Hematopoietic multipotent progenitor cell treated with erythropoietin and hydrocortisone succinate and interleukin-3 and kit ligand, for 8 days (in vitro differentiated cells): ENCODE results near the gene CHMP1A.
A peak's percentile ranks its signal among the peaks of the same experiment; 100 is the strongest.

Experiments used
- DNase-seq: peaks from one replicate; pipeline ENCODE4 v3.0.0-alpha.2; 2015

Gene CHMP1A

DNA sequence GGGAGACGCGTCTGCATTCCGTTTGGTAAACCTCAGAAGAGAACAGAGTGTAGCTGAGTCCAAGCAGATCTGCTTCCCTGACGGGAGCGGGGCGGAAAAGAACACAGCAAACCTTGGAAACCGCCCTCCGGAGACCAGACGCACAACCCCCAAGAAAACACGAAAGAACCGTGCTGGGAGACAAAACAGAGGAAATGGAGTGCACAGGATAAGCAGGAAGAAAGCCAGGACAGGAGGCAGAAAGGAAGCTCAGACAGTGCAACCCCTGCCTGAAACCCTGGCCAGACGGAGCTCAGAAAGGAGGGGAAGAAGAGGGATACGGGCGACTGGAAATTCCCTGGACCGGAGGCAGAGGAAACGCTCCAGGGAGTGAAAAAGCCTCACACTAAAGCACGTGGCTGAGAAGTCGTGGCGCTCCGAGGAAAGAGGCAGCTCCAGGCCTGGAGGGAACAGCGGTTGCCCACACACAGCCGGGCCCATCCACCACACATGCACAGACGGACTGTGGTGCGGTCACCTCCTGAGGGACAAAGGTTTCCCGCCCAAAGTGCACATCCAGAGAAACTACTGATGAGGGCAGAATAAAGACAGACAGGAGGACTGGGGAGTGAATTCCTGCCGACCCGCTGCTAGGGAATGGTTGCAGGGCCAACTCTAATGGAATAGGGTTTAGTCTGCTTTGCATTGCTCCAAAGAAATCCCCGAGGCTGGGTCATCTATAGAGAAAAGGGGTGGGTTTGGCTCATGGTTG, 33.8 kb downstream of the CHMP1A start:
- no peak for DNase-seq

DNA sequence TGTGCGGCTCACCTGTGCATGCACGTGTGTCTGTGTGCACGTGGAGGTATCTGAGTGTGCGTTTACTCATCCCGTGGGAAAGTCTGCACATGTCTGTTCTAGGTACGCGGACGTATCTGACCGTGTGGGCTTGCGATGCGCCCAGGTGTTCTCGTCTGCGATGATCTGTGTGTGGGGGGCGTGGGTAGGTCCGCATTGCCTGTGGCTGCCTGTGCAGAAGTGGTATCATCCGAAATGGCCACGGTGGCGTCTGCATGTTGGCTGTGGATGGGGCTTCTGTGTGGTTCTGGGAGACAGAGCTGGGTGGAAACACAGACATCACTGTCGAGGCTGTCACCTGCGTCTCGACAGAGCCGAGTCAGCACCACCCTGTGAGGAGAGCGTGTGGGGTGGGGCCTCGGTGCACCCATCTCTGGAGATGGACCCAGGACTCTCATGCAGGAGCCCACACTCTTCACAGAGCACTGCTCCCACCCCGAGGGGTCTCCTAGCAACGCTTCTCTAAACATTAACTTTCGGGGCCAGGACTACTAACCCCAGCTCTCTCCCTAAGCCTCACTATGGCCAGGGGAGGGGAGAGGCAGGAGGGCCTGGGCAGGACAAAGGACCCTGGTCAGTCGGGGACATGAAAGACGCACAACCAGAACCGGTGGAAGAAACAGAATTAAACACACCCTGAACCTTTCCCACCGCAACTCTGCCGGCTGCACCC, 35.7 kb downstream of the CHMP1A start:
- DNase-seq = no peak

DNA sequence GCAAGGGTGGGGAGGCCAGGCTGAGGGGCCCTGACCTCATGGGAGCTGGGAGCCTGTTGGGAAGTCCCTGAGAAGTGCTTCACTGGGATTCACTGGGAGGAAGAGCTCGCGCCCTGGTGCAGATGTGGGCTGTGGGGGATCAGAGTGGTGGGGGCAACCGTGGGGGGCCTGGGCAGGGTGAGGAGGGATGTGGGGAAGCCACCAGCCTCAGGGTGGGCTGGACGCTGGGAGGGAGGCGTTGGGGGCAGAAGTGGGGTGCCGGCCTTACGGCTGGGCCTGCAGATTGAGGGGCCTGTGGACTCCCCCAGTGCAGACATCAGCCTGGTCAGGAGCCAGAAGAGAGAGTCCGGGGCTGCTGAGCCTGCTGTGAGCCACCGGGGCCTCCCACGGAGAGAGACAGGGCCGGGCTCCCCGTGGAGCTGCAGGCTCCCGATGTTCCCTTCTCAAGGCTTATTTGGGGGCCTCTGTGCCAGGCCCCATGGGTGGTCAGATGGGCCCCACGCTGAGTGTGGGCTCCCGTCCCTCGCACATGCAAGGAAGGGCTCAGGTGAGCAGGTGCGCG, 36.3 kb downstream of the CHMP1A start:
- no peak for DNase-seq

DNA sequence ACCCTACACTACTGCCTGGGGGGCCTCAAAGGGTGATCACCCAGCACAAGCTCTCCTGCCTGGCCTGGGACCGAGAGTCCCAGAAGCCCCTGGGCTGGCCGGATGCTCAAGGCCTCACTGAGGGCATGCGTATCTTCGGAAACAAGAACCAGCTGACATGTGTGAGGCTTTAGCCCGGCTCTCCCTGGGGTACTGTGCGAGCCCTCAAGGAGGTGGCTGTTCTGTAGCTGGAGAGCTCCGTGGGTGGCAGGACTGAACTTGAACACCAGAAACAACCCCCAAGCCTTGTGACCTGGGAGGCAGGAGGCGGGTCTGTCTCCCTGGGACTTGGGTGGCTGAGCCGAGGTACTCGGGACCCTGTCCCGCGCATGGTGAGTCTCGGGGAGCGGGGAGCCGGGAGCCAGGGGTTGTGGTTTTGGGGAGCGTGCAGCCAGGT, 37.1 kb downstream of the CHMP1A start:
- DNase-seq = no peak

DNA sequence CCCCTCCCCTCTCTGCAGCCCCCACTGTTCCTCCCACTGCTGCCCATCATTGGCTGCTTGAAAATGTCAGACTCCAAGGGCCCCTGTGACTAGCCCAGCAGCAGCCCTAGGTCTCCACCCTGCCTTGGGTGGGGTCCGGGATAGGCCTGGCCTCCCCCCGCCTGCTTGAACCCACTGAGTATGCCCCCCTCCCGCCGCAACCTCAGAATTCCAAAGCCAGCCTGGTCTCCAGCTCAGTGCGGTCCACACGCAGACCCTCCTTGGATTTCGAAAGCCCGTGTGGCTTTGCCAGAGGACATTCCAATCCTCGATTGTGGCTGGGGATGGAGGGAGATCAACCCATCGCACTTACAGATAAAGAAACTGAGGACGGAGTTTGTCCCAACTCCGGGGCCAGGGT, 37.7 kb downstream of the CHMP1A start:
- DNase-seq = no peak

DNA sequence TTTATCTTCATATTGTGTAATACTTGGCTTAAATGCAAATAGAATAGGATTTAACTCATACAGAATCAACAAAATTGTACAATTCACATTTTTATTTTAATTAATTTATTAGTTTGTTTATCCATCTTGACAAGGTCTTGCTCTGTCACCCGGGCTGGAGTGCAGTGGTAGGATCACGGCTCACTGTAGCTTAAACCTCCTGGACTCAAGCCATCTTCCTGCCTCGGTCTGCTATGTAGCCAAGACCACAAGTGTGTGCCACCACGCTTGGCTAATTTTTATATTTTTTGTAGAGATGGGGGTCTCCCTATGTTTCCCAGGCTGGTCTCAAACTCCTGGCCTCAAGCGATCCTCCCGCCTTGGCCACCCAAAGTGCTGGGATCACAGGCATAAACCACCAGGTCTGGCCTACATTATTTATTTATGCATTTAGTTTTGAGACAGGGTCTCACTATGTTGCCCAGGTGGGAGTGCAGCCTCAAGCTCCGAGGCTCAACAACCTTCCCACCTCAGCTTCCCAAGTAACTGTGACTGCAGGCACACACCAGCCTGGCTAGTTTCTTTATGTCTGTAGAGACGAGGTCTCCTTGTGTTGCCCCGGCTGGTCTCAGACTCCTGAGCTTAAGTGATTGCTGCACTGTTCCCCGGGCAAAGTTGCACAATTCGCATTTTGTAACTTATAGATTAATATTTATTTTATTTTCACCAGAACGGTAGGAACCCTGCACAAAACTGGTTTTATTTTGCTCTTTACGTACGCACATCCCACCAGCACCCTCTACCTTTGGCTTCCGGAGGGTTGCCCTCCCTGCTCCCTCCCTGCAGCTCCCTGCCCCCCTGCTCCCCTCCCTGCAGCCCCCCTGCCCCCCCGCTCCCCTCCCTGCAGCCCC, 39.2 kb downstream of the CHMP1A start:
- no peak for DNase-seq

DNA sequence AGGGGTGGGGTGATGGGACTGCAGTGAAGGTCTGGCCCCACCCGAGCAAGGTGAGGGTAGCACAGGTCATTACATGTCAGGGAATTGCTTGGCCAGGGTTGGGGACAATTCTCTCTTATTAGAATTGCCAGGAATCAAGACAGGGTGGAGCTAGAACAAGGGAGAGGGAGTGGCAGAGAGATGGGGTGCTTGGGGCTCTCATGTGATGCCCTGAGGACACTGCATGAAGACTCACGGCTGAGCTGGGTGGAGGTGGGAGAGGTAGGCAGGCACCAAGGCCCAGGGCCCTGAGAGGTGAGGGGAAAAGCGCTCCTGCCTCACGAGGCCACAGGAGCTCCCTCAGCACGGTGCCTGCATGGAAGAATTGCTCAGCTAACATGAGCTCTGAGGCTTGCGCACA, 40.5 kb downstream of the CHMP1A start:
- DNase-seq = no peak

DNA sequence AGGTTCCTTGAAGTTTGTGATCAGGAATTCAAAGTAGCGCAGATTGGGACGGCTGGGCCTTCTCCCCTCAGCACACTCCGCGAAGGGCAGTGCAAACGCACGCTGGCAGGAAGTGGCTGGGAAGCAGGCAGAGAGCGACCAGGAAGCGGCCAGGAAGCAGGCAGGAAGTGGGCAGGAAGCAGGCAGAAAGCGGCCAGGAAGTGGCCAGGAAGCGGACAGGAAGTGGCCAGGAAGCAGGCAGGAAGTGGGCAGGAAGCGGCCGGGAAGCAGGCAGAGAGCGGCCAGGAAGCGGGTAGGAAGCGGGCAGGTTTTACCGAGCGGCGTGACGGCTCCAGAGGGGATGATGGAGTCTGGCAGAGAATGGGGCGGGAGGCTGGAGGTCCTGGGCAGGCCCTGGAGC, 40.9 kb downstream of the CHMP1A start:
- DNase-seq = no peak

DNA sequence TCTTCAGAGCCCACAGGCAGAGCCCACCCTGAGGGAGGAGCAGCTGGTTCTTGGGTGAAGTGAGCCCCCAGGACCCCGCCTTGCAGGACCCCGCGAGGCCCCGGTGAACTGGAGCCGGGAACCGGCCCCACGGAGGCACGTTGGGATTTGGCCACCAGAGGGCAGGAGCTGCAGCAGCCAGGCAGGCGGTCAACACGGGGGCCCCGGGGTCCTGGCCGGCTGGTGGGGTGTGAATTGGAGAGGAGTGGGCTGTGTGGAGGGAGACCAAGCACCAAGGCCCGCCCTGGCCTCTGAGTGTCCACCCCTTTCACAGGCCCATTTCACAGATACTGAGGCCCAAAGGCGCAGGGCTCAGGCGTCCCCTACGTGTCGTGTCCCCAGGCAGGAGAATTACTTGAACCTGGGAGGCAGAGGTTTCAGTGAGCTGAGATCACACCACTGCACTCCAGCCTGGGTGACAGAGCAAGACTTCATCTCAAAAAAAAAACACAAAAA, 41.9 kb downstream of the CHMP1A start:
- peak; percentile 16 for DNase-seq

DNA sequence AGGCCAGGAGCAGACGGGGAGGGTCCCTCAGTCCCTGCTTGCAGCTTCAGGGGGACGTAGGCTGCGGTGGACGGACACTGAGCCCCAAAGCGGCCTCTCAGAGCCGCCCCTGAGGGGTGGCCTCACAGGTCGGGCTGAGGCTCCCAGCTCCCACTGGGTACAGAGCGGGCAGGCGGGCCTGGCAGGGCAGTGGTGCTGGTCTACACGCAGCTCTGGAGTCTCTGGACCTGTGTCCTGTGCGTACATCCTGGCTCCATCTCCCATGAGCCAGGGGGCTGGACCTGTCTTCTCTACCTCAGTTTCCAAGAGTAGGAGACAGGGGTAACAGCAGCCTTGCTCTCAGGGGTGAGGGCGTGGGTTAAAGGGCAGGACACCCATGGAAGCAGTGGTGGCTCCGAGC, 42.3 kb downstream of the CHMP1A start:
- DNase-seq = no peak

DNA sequence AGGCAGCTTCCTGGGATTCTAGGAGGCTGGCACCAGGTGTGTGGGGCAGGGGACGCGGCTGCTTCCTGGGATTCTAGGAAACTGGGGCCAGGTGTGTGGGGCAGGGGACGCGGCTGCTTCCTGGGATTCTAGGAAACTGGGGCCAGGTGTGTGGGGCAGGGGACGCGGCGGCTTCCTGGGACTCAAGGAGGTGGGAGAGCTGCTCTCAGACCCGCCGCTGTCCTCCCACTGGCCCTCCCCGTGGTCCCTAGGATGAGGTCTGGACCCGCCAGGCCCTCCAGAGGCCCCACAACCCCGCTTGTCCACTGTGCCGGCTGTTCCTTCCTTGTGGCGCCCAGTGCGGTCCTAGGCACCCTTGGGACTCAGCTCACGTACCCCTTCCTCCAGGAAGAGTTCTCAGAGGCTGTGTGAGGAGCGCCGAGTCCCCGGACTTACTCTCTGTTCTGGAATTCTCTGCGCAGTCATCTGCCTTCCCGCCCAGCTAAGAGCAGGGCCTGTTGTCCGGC, 43.5 kb downstream of the CHMP1A start:
- no peak for DNase-seq

DNA sequence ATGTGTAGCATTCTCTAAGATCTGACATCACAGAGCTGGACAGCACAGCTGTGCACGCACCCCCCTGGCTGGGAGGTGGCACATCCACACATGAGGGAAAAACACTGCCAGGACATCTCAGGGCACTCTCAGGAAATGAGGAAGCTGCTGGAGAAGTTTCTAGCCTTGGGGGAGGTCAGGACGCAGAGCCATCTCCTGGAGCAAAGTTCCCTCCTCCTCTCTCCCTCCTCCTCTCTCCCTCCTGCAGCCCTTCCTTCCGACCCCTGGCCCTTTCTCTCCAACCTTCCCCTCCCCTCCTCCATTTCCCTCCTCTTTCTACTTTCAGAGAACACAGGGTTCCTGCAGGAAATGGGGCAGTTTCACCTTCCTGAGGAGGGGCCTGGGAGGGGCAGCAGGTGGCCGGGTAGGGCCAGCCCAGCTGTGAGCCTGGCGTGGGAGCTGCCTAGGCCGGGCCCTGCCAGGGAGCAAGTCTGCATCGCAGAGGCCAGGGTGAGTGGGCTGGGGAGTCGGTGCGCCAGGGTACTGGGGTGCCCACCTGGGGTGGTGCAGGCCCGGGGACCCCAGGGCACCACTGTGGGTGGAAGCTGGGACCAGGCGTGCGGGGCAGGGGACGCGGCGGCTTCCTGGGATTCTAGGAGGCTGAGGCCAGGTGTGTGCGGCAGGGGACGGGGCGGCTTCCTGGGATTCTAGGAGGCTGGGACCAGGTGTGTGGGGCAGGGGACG, 44.1 kb downstream of the CHMP1A start, which contains the start of gene DPEP1:
Gene DPEP1 (plus strand): TSS at position 412 of the 723 bp plus-strand sequence. CDS start 16,769 bp downstream, outside the sequence.
- no peak for DNase-seq

DNA sequence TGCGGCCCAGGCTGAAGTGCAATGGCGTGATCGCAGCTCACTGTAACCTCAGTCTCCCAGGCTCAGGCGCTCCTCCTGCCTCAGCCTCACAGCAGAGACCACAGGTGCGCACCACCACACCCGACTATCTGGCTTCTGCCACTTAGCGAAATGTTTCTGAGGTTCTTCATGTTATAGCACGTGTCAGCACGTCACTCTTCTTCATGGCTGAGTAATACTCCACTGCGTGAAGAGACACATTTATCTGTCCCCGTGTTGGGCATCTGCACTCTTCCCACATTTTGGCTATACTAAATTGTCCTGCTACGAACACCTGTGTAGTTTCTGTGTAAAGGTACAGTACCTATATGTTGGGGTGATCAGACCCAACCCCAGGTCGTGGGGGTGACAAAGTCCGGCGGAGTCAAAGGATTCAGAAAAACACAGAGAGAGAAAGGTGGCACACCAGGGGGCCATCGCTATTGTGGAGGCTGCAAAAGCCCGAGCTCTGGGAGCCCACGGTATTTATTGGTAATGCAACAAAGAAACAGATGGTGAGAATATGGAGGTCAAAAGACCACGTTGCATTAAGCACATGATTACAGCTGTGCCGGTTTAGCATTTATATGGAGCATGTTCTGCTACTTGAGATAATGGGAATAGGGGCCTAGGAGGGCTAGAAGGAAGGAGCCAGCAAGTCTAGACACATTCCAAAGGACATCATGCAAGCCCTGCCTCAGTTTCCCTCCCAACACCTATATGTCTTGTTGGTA, 44.9 kb downstream of the CHMP1A start:
- DNase-seq = no peak

DNA sequence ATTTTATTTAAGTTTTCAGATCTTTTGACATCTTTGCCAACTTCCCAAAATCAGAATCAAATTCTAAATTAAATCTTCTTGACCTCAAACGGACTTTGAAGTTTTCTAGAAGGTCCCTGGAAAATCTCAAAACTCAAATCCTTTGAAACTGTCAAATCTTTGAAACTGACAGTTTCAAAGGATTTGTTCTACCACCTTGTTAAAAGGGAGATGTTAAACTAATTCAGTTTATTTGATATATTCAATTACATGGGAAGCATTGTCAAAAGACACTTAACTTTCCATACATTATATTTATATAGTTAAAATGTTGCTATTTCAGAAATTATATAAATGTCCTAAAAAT, 47.4 kb downstream of the CHMP1A start:
- no peak for DNase-seq

DNA sequence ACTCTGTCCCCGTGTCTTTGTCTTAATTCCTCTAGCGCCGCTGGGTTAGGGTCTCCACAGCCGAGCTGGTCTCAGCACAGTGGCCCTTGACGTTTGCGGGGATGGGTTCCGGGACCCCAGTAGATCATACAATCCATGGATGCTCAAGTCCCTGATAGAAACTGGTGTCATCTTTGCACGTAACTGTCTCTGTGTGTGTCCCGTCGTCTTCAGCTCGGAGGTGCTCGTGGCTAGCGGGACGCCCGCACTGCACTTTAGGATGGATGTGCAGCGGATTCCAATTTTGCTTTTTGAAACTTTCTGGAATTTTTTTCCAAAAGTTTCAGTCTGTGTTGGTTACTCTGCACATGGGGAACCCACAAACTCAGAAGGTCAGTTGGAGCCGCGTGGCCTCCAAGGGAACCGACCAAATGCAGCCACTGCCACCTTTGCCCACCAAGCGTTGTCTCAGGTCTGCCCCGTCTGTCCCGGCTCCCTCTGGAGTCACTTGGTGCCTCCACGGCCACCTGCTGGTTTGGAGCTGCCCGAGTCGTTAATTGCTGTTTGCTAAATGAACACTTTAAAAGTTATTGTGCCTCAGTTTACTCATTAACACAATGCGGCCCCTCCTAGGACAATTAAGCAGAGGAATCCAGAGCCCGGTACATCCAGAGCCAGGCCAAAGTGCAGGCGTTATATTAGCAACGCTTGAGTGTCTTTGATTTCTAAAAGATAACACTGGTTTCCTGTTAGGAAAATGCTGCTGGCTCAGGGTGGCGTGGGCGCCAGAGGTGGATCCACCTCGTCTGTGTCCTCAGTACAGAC, 49.4 kb downstream of the CHMP1A start:
- DNase-seq = no peak

DNA sequence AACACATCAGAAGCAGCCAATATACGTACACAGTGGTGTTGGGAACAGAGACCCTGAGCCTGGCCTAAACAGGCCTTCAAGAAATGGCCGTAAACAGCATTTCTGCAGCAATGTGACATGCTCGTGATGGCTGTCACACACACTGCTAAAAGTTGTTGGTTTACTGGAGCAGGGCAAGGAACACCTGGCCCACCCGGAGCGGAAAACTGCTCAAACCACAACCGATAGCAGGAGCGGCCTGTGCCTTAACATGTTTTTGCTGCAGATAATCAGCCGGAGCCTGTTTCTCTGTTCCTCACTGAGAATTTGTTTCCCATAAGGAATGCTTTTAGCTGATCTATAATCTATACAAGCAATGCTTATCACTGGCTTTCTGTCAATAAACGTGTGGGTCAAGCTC, 50.1 kb downstream of the CHMP1A start:
- no peak for DNase-seq

DNA sequence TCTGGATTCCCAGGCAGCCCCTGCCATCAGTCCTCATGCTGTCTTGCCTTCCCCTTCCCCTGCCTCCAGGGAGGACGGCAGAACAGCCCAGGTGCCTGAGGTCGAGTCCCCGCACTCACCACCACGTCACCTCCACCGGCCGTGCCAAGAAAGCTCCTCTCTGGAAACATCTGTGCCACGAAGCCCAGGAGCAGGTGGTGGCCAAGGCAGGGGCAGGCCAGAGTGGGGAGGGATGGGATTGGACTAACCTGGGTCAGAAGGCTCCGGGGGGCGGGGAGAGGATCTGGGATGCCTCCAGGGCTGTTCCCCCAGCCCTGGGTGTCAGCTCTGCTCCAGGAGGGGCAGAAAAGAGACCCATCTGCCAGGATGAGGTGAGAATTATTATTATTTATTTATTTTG, 51.5 kb downstream of the CHMP1A start:
- no peak for DNase-seq

DNA sequence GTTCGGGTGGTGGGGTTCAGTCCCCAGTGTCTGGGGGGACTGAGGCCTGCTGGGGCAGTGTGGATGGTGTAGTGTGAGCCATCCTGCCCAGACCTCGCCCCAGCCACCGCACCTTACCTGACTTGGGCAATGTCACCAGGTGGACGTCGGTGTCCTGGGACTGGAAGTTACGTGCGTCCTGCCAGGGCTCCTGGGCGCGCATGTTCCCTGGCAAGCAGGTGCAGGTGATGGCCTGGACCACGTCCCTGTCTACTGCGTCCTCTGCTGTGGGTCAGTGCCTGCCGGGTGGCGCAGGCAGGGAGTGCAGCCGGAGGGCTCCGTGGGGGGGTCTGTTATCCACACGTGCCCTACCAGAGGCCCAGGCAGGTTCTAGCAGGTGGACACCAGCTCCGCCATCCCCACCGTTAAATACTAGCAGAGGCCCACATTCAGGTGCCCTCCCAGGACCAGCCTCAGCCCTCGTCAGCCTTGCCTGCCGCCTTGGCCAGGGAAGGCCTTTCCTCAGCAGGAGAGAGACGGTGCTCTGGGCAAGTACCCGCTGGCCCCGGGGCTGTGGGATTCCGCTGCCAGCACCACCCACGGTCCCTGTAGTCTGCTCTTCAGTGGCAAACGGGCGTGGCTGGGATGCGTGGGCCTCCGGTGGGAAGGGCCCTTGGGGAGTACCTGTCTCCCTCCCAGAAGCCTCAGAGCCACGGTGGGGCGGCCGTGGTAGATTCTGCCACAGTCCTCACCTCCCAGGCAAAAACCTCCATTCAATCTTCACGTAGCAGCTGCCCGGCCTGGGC, 52.1 kb downstream of the CHMP1A start:
- DNase-seq = no peak

DNA sequence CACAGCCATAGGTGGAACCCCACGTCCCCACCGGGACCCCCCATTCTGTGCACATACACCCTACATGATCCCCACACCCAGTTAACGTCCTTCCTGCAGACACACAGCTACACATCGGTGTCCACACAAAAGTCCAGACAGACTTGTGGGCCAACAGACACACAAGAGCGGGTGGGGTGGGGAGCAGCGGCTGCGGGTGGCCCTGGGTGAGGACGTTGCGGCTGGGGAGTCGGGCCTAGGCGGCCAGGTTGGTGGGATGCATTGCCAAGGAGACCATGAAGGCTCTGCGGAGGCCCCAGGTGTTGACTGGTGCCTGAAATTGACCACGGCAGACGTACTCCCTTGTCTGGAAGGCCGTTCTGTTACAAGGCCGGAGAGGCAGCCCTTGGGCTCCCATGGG, 52.7 kb downstream of the CHMP1A start:
- DNase-seq = no peak
